Muscle layer of colon (tissue), 2 donors: ENCODE results near the gene PNLIPRP2.

Experiments
- H3K27ac ChIP-seq: one replicate; pipeline ENCODE4 v1.7.0; 2013; ENCODE audit warnings: low read depth, mild to moderate bottlenecking, low read length, moderate library complexity
- H3K27me3 ChIP-seq, 2 donors: one replicate each; pipeline ENCODE4 v1.7.0; 2013; ENCODE audit warnings: low read length in 2 of 2, mild to moderate bottlenecking in 2 of 2; ENCODE audit not compliant: insufficient read depth in 2 of 2, control insufficient read depth in 1 of 2
- H3K36me3 ChIP-seq: one replicate; pipeline ENCODE4 v1.7.0; 2013; ENCODE audit warnings: mild to moderate bottlenecking, low read length; ENCODE audit not compliant: insufficient read depth
- H3K4me1 ChIP-seq: one replicate; pipeline ENCODE4 v1.7.0; 2013; ENCODE audit warnings: mild to moderate bottlenecking, low read length; ENCODE audit not compliant: insufficient read depth
- H3K4me3 ChIP-seq, 2 donors: one replicate each; pipeline ENCODE4 v1.7.0; 2013; ENCODE audit warnings: low read length in 2 of 2, low read depth in 1 of 2, mild to moderate bottlenecking in 1 of 2, moderate library complexity in 1 of 2
- H3K9ac ChIP-seq: one replicate; pipeline ENCODE4 v1.7.0; 2013; ENCODE audit warnings: low read length
- H3K9me3 ChIP-seq: one replicate; pipeline ENCODE4 v1.7.0; 2013; ENCODE audit warnings: mild to moderate bottlenecking, low read length
- donor health status: abdominal sarcoma.
- donor health status: Adenocarcinoma of cecum.

The PNLIPRP2 gene

DNA sequence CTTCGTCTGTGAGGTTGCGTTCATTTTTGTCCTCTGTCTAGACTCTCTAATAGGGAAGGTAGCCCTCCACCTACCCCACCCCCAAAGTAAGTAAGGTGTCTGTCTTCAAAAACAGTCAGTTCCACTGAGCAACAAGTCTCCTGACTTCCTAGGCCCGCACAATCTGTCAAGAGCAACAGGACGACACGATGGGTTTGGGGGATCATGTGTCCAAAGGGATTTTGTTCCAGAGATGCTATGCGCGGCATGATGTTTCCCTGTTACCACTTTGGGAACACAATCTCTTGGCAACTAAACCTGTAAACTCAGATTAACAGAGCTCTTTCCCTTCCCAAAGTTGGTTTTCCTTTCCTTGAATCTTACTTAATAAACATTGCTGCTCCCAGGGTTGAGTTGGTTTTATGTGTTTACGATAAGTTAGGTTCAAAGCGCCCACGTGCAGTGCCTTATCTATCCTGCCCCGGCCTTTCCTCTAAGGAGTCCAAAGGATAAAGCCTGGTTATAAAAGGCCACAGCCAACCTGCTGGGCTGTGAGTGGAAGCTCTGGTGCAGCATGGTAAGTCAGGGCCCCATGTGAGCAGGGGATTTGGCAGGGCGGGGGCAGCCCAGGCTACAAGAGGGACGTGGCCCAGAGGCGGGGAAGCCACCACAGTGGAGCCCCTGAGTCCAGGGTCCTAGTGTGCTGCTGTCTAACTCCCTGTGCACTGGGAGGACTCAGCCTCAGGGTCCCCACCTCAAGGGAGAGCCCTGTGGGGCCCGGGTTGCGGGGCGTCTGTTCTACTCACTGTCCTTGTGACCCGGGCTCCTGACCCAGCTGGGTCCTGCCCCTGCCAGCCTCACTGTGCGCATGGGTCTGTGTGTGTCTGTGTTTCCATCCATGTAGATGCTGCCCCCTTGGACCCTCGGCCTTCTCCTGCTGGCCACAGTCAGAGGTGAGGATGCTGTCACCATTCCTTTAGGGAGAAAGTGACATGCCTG, at the start of gene PNLIPRP2:
PNLIPRP2 (plus strand) TSS at position 531 of the 978 bp plus-strand sequence.
- Histone ChIP-seq H3K4me1 (no peaks in the 10 kb centered on the region), H3K36me3 (no peaks in the 10 kb centered on the region), H3K4me3 (no peak within 1 kb of the TSS), H3K9ac (no peak within 1 kb of the TSS), H3K27me3 (no peaks in the 10 kb centered on the region), H3K27ac (no peak within 1 kb of the TSS), H3K9me3 (no peaks in the 10 kb centered on the region)

DNA sequence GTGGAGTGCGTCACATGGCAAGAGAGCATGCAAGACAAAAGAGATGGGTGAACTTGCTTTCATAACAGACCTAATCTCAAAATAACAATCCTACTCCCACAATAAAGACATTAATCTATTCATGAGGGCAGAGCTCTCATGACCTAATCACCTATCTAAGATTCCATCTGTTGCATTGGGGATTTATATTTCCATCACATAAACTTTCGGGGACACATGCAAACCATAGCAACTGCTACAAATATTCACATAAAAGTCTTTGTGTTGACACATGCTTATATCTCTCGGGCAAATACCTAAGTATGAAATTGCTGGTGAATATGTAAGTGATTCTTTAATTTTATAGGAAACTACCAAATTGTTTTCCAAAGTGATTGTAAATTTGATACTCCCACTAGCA, 46.0 kb upstream of the PNLIPRP2 start:
- H3K9ac ChIP-seq, result no peak overlapping the region
- H3K9me3 ChIP-seq, result no peaks in the 10 kb centered on the region
- no peak overlapping the region for H3K27ac ChIP-seq
- H3K36me3 ChIP-seq, result no peaks in the 10 kb centered on the region
- H3K4me3 ChIP-seq, result no peak overlapping the region
- no peaks in the 10 kb centered on the region for H3K4me1 ChIP-seq
- H3K27me3 ChIP-seq, result no peaks in the 10 kb centered on the region

DNA sequence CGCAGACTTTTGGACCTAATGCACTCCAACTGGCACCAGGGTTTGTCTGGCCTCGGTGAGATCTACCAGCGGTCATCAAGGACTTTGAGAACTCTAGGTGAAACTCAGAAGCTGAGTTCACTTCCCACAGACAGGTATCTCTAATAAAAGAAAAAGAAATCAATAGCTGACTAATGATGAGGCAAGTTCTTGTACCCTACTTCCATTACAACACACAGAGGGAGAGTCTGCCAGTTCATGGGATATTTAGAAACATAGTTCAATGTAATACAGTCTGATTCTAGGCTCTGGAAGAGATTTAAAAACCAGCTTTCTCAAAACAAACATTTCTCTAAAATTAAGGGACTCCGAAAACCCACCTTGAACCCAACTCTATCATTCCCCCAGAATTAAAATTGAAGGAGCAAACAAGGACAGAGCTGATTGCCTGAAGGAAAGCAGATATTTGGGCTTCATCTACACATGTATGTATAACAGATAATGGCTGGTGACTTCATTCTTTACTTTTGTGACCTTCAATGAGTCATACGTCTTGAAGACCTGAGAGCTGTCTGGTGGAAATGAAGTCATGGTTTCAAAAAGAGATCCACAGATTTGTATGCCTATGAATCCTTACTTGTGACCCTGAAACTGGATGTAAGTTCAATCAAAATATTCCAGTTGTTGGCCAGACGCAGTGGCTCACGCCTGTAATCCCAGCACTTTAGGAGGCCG, 32.7 kb upstream of the PNLIPRP2 start:
- no peak overlapping the region for H3K27ac ChIP-seq
- no peaks in the 10 kb centered on the region for H3K27me3 ChIP-seq
- H3K9ac ChIP-seq, result no peak overlapping the region

DNA sequence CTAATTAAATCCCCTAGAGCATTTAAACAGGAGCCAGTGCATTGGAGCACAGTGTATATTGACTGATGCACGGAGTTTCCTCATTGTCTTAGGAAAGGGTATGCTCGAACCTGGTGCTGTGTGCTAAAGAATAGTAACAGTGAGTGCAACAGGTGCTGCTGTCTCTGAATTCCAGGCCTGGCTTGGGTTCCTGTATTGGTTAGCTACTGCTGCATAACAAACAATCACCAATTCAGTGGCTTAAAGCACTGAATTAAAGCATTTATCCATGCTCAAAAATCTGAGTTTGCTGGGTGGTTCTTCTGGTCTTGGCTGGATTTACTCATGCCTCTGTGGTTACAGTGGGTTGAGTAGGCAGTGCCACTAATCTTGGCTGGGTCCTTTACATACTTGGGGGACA, 31.8 kb upstream of the PNLIPRP2 start:
- Histone ChIP-seq H3K27me3 (no peaks in the 10 kb centered on the region), H3K27ac (no peak overlapping the region), H3K9ac (no peak overlapping the region), H3K9me3 (no peaks in the 10 kb centered on the region), H3K4me3 (no peak overlapping the region), H3K36me3 (no peaks in the 10 kb centered on the region), H3K4me1 (no peaks in the 10 kb centered on the region)

More for the DNA sequence above, 32.7 kb upstream of the PNLIPRP2 start:
- Histone ChIP-seq H3K36me3 (no peaks in the 10 kb centered on the region), H3K9me3 (no peaks in the 10 kb centered on the region), H3K4me1 (no peaks in the 10 kb centered on the region), H3K4me3 (no peak overlapping the region)

DNA sequence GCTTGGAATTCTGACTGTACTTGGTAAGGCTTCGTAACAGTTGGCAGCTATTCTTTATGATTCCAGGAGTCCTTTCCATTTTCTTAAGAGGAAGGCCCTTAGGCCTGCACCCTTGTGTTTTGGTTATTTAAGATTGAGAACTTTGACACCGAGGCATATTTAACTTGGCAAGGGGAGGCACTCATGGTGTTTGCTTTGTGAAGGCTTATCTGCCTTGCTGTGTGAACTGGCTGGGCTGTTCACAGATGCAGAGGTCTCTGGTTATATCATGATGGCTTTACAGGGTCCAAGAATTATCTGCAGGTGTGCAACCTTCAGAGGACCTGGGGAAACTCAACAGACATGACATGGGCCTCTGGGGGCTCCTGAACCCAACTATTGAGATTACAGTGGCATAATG, 30.8 kb upstream of the PNLIPRP2 start:
- no peak overlapping the region for H3K27ac ChIP-seq
- H3K27me3 ChIP-seq, result no peaks in the 10 kb centered on the region
- no peaks in the 10 kb centered on the region for H3K36me3 ChIP-seq
- no peak overlapping the region for H3K9ac ChIP-seq
- H3K4me1 ChIP-seq, result no peaks in the 10 kb centered on the region
- H3K9me3 ChIP-seq, result no peaks in the 10 kb centered on the region
- H3K4me3 ChIP-seq, result no peak overlapping the region

DNA sequence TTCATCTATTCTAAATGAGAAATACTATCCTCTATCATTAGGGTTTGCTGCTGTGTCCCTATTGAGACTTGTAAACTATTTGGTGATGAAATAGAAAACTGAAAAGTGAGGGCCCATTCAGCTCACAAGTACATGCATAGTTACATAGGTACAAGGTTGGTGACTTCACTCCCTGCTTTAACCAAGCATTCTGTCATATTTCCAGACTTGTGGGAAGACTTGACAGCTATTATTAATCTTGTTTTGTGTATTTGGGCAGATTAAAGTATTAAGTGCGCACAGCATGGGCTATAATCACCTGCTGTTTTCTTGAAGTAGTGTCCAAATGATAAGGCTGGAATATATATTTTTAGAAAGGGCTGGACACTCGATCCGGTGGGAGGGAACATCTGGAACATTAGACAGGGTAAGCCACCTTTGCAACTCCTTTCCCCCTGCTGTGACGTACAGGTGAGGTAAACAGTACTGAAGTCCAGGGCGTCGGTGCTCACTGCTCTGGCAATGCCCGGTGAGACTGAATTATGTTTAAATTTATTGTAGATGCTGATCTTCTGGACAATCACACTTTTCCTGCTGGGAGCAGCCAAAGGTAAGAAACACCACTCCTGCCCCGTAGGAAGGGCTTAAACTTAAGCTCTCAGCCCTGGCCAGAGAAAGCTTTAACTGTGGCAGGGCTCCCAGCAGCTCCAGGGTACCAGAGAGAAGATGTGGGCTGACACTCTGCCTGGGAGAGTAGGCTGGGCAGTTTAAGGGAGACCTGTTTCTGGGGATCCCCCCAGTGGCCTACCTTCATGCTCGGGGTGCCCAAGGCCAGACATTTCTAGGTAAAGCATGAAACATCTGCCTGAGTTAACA, 29.9 kb upstream of the PNLIPRP2 start, which contains the start of gene PNLIPRP1:
PNLIPRP1 (plus strand) TSS at position 370 of the 855 bp plus-strand sequence; CDS start at position 541, 171 bp downstream.
- no peak within 1 kb of the TSS for H3K27ac ChIP-seq
- no peak within 1 kb of the TSS for H3K4me3 ChIP-seq
- H3K9ac ChIP-seq, result no peak within 1 kb of the TSS

DNA sequence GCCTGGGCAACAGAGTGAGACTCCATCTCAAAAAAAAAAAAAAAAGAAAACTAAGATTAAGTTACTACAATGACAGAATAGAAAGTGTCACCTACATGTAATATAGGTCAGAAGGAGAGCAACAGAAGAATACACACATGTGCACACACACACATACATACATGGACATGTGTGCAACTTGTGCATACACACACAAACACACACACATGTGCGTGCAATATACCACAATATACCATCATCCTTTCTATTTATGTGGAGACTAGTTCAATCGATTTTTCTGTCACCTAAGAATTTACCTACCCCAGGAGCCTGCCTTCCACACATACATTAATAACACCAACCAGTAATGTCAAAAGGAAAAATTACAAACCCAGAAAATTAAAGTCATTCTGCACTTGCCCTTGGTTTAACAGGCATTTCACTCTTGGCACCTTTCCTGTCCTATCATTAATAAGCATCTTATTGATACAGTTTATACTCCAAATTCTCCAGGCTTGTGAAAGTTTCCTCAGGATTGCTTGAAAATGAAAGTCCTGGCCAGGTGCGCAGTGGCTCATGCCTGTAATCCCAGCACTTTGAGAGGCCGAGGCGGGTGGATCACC, 27.5 kb upstream of the PNLIPRP2 start:
- Histone ChIP-seq H3K9me3 (no peaks in the 10 kb centered on the region), H3K27me3 (no peaks in the 10 kb centered on the region), H3K4me3 (no peak overlapping the region), H3K27ac (no peak overlapping the region), H3K4me1 (no peaks in the 10 kb centered on the region), H3K9ac (no peak overlapping the region), H3K36me3 (no peaks in the 10 kb centered on the region)

More for the DNA sequence above, 29.9 kb upstream of the PNLIPRP2 start, which contains the start of gene PNLIPRP1:
- Histone ChIP-seq H3K9me3 (no peaks in the 10 kb centered on the region), H3K27me3 (no peaks in the 10 kb centered on the region), H3K36me3 (no peaks in the 10 kb centered on the region), H3K4me1 (no peaks in the 10 kb centered on the region)

DNA sequence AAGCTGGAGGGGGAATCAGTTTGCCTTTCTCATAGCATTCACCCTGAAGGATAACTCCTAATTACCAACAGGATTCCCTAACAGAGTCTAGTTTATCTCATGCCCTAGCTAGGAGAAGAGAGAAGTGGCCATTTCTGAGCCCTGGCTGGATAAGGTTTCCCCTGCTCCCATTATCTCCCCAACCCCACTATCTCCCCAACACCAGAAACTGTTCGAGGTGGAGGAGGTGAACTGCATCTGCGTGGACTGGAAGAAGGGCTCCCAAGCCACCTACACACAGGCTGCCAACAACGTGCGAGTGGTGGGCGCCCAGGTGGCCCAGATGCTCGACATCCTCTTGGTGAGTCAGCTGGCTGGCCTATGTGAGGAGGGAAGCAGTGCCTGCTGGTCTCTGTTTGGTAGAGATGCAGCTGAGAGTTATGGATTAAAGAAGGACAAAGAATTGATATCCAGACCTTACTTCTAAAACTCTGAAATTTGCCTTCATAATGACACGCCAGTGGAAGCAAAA, 26.2 kb upstream of the PNLIPRP2 start:
- no peaks in the 10 kb centered on the region for H3K9me3 ChIP-seq
- H3K9ac ChIP-seq, result no peak overlapping the region
- no peak overlapping the region for H3K4me3 ChIP-seq
- no peaks in the 10 kb centered on the region for H3K27me3 ChIP-seq
- no peaks in the 10 kb centered on the region for H3K36me3 ChIP-seq
- H3K4me1 ChIP-seq, result no peaks in the 10 kb centered on the region
- H3K27ac ChIP-seq, result no peak overlapping the region

DNA sequence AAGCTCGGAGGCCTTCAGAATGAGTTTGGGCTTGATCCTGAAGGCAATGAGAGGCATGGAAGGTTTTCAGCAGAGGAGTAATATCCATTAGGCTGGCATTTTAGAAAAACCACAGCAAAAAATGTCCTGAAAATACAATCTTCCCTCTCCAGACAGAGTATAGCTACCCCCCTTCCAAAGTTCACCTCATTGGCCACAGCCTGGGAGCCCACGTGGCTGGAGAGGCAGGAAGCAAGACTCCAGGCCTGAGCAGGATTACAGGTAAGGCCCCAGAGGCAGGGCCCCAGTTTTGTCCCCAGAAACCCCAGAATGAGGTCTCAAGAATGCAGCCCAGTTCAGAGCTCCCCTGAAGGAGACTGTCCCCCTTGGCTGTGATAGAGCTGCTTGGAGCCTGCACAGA, 24.7 kb upstream of the PNLIPRP2 start:
- Histone ChIP-seq H3K4me3 (no peak overlapping the region), H3K27ac (no peak overlapping the region), H3K4me1 (no peaks in the 10 kb centered on the region), H3K36me3 (no peaks in the 10 kb centered on the region), H3K27me3 (no peaks in the 10 kb centered on the region), H3K9ac (no peak overlapping the region), H3K9me3 (no peaks in the 10 kb centered on the region)

DNA sequence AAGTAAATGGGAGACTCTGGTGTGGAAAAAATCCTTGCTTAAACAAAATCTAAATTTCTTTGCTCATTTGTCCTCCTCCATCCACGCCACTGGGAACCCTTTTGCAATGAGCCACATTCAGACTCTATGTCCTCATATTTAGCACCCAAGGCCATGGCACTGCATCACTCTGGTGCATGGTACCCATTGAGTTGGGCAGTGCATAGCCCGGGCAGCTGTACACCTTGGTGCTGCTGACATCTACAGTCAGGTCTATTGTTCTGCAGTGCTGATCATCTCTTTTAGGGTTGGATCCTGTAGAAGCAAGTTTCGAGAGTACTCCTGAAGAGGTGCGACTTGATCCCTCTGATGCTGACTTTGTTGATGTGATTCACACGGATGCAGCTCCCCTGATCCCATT, 23.2 kb upstream of the PNLIPRP2 start:
- no peaks in the 10 kb centered on the region for H3K36me3 ChIP-seq
- no peak overlapping the region for H3K4me3 ChIP-seq
- H3K27me3 ChIP-seq, result no peaks in the 10 kb centered on the region
- H3K4me1 ChIP-seq, result no peaks in the 10 kb centered on the region
- H3K9me3 ChIP-seq, result no peaks in the 10 kb centered on the region
- H3K27ac ChIP-seq, result no peak overlapping the region
- no peak overlapping the region for H3K9ac ChIP-seq
